GM20000 (cell line): Measurements from ENCODE around the gene KLHDC3.
A peak's percentile ranks its signal among the peaks of the same experiment; 100 is the strongest.

Experiments used
- DNase-seq: peaks from one replicate; pipeline ENCODE4 v3.0.0; 2012; ENCODE audit warnings: low spot score
- CTCF ChIP-seq: IDR thresholded peaks from 2 replicates; pipeline ENCODE4 v1.5.1; 2012; ENCODE audit warnings: mild to moderate bottlenecking, control low read depth; ENCODE audit errors: extremely low read depth, missing control alignments

The KLHDC3 gene

GRCh38 chr6:43059168-43060033 lies 45.4 kb downstream of the KLHDC3 start, which contains the start of the genes KLC4 and MRPL2:
Gene KLC4 (plus strand): TSS chr6:43059631. CDS start chr6:43061336, 1,705 bp downstream.
Gene MRPL2 (minus strand): TSS chr6:43059434. CDS start chr6:43059381, 53 bp downstream.
- TF ChIP-seq CTCF = no peak

GRCh38 chr6:43060034-43060754 lies 46.1 kb downstream of the KLHDC3 start:
- DNase-seq = no peak
- TF ChIP-seq CTCF = no peak

More at GRCh38 chr6:43059168-43060033, 45.4 kb downstream of the KLHDC3 start, which contains the start of the genes KLC4 and MRPL2:
- peak; percentile 99 for DNase-seq

DNA sequence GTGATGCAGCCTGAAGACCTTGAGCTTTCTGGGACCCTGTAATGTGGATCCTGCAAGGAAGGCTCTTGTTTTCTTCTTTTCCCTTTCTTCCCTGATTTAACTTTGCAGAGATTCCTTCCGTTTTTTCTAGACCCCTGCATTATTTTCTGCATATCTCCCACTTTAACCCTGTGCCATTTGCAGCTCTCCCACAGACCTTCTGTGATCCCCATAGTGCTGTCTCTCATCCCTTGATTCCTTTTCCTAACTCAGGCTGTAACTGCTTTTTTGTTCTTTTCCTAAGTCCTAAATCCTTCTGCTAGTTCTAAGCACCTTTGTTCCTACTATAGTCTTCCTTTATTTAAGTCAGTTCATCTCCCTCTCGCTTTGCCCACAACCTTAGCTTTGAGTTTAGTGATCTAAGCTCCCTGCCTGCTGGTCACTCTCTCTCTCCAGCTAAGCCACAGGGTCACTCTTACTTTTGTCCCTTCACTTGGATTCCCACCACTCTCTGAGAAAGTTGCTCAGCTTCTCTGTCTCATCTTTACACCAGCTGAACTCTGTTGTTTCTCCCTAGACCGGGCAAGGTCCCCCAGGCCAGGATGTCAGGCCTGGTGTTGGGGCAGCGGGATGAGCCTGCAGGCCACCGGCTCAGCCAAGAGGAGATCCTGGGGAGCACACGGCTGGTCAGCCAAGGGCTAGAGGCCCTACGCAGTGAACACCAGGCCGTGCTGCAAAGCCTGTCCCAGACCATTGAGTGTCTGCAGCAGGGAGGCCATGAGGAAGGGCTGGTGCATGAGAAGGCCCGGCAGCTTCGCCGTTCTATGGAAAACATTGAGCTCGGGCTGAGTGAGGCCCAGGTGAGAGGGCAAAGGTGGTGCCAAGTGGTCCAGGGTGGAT lies 46.9 kb downstream of the KLHDC3 start:
- no peak for DNase-seq
- TF ChIP-seq CTCF = no peak

DNA sequence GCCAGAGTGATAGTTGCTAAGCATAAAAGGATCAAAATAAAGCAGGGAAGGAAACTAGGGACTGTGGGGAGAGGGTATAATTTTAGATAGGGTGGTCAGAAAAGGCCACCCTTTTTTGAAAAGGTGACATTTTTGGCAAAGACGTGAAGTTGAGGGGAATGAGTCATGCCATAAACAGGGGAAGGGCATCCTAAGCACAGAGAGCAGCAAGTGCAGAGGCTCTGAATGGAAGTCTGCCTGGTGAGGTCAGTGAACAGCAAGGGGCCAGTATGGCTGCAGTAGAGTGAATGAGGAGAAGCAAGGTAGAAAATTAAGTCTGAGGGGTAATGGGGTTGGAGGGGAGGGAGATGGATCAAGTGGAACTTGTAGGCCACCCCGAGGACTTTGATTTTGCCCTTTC lies 47.8 kb downstream of the KLHDC3 start:
- DNase-seq = no peak
- no peak for TF ChIP-seq CTCF

DNA sequence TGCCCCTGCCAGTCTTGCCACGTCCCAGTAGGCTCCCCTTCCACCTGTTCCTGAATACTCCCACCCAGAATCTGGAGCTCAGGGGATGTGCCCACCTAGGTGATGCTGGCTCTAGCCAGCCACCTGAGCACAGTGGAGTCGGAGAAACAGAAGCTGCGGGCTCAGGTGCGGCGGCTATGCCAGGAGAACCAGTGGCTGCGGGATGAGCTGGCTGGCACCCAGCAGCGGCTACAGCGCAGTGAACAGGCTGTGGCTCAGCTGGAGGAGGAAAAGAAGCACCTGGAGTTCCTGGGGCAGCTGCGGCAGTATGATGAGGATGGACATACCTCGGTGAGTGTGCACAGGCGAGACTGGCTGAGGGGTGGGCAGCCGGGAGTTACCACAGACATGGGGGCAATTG lies 48.8 kb downstream of the KLHDC3 start:
- no peak for TF ChIP-seq CTCF
- no peak for DNase-seq

GRCh38 chr6:43070028-43070632 lies 56.1 kb downstream of the KLHDC3 start:
- DNase-seq = peak; percentile 82

More at GRCh38 chr6:43070028-43070632, 56.1 kb downstream of the KLHDC3 start:
- TF ChIP-seq CTCF = no peak
